AG04449 (cell line): Measurements from ENCODE around the gene ADAT3.

ENCODE experiments used
- CTCF ChIA-PET: fragments of 350-600 bp; formaldehyde crosslinking; extraction: SDS; loops from one replicate; lab custom pipeline; 2021; ENCODE audit warnings: antibody characterized with exemption; lab: Yijun Ruan, JAX
- POLR2A ChIA-PET: fragments of 400-600, 350-600 bp; formaldehyde crosslinking; extraction: SDS; loops from one replicate; lab custom pipeline; 2020; ENCODE audit warnings: antibody characterized with exemption, inconsistent platforms; lab: Yijun Ruan, JAX
- DNase-seq: peaks from one replicate; pipeline ENCODE4 v3.0.0-alpha.2; 2010; ENCODE audit warnings: low read depth, low spot score
- H3K4me3 ChIP-seq: 2 replicates; pipeline ENCODE4 v1.5.1; 2011; ENCODE audit warnings: low read depth, mild to moderate bottlenecking, control low read depth, low read length
- CTCF ChIP-seq: IDR thresholded peaks from one replicate; pipeline ENCODE4 v1.5.1; 2011; ENCODE audit warnings: mild to moderate bottlenecking, moderate library complexity, low read length, control low read depth, inconsistent platforms; ENCODE audit not compliant: insufficient read depth; ENCODE audit errors: missing control alignments

Gene ADAT3

GRCh38 chr19:1949304-1950101 lies 44.3 kb downstream of the ADAT3 start:
- TF ChIP-seq CTCF, result no peak
- no peak overlapping the region for H3K4me3 ChIP-seq
- POLR2A ChIA-PET, result no interaction called here
- CTCF ChIA-PET, result no interaction called here
- no peak for DNase-seq

GRCh38 chr19:1950640-1951039 lies 45.4 kb downstream of the ADAT3 start:
- no peak for DNase-seq
- POLR2A ChIA-PET, result no interaction called here
- CTCF ChIA-PET, result no interaction called here
- TF ChIP-seq CTCF, result no peak
- no peak overlapping the region for H3K4me3 ChIP-seq

GRCh38 chr19:1952635-1953034 lies 47.4 kb downstream of the ADAT3 start:
- H3K4me3 ChIP-seq, result no peak overlapping the region
- no peak for DNase-seq
- ChIA-PET CTCF (interaction anchor here (1.5 kb wide), 1 partner anchor 24 kb away, joined by 4 read pairs; no protein-coding TSS in a partner anchor), POLR2A (no interaction called here)
- TF ChIP-seq CTCF, result no peak

GRCh38 chr19:1953037-1953436 lies 47.8 kb downstream of the ADAT3 start:
- ChIA-PET POLR2A (no interaction called here), CTCF (interaction anchor here (1.5 kb wide), 1 partner anchor 25 kb away, joined by 4 read pairs; no protein-coding TSS in a partner anchor)
- no peak for DNase-seq
- no peak for TF ChIP-seq CTCF
- no peak overlapping the region for H3K4me3 ChIP-seq

GRCh38 chr19:1953441-1954094 lies 48.4 kb downstream of the ADAT3 start:
- no peak for TF ChIP-seq CTCF
- no peak overlapping the region for H3K4me3 ChIP-seq
- ChIA-PET CTCF (no interaction called here), POLR2A (no interaction called here)
- no peak for DNase-seq

- CTCF ChIA-PET, result no interaction called here
- DNase-seq, result no peak
- no peak overlapping the region for H3K4me3 ChIP-seq
- POLR2A ChIA-PET, result no interaction called here
- TF ChIP-seq CTCF, result no peak
Measured at GRCh38 chr19:1954532-1954933, 49.3 kb downstream of the ADAT3 start.
